Lower leg skin (tissue), 3 donors: ENCODE results near the gene SH3YL1.

ENCODE experiments used
- POLR2A ChIP-seq, 2 donors: fragments of 450-650 bp; IDR thresholded peaks; one replicate each; pipeline ENCODE4 v1.6.1; 2016 to 2017; ENCODE audit warnings: antibody characterized with exemption in 2 of 2, mild to moderate bottlenecking in 1 of 2, moderate library complexity in 1 of 2
- TF ChIP-seq, protein P1 (sequence below), 3 donors: fragments of 450-650 bp; IDR thresholded peaks; one replicate each; pipeline ENCODE4 v1.5.1; 2016; ENCODE audit warnings: antibody characterized with exemption in 3 of 3, mild to moderate bottlenecking in 3 of 3, moderate library complexity in 2 of 3

DNA sequence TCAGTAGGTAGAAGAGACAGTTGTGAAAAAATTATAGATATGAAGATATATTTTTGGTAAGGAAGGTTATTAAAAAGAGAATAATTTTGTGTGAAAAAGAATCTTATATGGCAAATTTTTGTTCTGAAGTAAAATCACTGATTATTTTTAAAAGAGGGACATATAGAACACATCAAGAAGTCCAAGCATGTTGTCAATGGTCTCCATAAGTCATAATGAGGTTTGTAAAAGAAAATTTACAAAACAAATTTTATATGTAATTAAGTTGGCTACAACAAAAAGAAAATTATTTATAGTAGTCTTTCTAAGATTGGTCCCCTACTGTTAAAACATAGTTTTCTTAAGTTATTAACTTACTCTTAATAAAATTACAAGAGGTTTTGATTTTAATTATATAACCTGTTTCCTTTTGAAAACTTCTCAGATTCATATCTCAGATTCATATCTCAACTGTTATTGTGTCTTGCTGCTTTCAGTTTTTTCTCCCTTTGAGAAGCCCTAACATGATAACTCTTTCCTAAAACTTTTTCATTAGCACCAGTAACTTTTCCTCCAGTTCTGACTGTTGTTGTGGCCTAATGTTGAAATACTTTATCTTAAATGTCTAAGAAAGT is 81.2 kb downstream of the SH3YL1 start:
- no peak for TF ChIP-seq POLR2A (IDR thresholded peaks at IDR 0.05)
- TF ChIP-seq, protein P1, sequence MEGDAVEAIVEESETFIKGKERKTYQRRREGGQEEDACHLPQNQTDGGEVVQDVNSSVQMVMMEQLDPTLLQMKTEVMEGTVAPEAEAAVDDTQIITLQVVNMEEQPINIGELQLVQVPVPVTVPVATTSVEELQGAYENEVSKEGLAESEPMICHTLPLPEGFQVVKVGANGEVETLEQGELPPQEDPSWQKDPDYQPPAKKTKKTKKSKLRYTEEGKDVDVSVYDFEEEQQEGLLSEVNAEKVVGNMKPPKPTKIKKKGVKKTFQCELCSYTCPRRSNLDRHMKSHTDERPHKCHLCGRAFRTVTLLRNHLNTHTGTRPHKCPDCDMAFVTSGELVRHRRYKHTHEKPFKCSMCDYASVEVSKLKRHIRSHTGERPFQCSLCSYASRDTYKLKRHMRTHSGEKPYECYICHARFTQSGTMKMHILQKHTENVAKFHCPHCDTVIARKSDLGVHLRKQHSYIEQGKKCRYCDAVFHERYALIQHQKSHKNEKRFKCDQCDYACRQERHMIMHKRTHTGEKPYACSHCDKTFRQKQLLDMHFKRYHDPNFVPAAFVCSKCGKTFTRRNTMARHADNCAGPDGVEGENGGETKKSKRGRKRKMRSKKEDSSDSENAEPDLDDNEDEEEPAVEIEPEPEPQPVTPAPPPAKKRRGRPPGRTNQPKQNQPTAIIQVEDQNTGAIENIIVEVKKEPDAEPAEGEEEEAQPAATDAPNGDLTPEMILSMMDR (IDR thresholded peaks at IDR 0.05), result no peak
